Measurements from ENCODE around the gene FNDC3A.

GRCh38 chr13:49256841-49257240 is 281.1 kb downstream of the FNDC3A start:
- TF ChIP-seq EZH2 (IDR thresholded peaks at IDR 0.05; ENCODE audit: insufficient read depth, poor library complexity, severe bottlenecking) (no peak), EZH2phosphoT487 (IDR thresholded peaks at IDR 0.05; ENCODE audit: insufficient read depth, low read depth) (no peak)
